CD4-positive, alpha-beta T cell treated with Interferon gamma for 1 hour (primary cell): ENCODE measurements around the gene DUSP1.

ENCODE experiments used
- DNase-seq: peaks from one replicate; pipeline ENCODE4 v3.0.0-alpha.2; 2020

Gene DUSP1

DNA sequence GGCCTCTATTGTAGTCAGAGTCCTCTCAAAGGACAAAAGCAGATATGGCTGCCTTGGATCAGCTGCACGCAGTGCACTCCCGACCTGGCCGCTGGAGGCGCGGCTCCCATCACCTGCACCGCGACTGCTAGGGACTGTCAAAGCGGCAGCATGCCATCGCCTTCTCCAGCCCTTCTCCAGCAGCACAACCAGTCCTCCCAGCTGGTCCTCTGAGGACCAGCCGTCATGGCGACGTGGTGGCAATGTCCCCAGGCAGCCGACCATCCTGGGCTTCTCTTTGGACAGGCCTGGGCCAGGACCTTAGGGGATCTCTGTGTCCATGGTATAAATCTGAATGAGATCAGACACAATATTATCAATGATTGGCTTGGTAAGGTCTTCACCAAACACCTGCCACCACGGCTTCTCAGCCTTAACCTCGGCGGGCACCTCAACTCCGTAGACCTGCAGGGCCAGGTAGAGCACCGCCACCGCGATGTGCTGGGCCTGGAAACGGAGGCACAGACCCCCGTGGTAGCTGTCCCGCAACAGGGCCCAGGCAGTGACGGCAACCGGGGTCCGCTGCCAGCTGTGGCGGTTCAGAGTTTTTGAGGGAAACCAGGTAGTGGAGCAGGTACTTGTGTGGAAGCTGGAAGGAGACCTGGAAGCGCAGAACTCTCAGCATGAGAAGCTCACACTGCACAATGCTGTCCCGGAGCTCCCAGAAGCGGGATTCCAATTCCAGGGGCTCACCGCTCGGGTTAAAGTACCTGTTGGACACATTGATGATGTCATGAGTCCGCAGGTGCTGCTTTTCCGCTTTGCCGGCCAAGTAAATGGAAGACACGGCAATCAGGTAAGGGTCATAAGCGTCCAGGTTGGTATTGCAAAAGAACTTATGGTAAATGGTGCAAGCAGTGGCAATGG lies 8.5 kb downstream of the DUSP1 start:
- DNase-seq: no peak

GRCh38 chr5:172760959-172761358 lies 10.0 kb downstream of the DUSP1 start:
- DNase-seq: no peak

DNA sequence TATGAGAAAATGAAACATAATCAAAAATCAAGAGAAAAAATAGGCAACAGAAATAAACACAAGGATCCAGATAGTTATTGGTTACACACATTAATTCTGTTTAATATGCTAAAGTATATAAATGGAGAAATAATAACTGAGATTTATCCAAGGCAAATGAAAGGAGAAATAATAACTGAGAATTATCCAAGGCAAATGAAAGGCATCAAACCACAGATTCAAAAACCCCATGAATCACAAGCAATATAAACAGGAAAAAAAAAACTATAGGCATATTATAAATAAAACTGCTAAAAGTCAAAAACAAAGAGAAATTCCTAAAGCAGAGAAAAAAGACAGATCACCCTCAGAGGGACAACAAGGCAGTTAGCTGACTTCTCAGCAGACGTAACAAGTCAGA lies 10.9 kb downstream of the DUSP1 start:
- no peak for DNase-seq

GRCh38 chr5:172758834-172759149 lies 12.2 kb downstream of the DUSP1 start:
- no peak for DNase-seq

GRCh38 chr5:172758077-172758833 lies 12.7 kb downstream of the DUSP1 start:
- no peak for DNase-seq

- no peak for DNase-seq
Observed at GRCh38 chr5:172757394-172758010, 13.5 kb downstream of the DUSP1 start.

GRCh38 chr5:172756764-172757393 lies 14.1 kb downstream of the DUSP1 start:
- no peak for DNase-seq

- no peak for DNase-seq
Observed at GRCh38 chr5:172754596-172755356, 16.2 kb downstream of the DUSP1 start.

DNA sequence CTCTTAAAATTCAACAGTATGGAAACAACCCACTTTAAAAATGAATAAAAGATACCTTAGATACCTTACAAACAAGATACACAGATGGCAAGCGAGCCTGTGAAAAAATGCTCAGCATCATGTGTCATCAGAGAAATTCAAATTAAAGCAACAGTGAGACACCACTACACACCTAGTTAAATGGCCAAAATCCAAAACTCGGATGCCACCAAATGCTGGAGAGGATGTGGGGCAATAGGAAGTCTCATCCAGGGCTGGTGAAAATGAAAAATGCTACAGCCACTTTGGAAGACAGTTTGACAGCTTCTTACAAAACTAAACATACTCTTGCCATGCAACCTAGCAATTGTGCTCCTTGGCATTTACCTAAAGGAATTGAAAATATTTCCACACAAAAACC lies 17.9 kb downstream of the DUSP1 start:
- no peak for DNase-seq

- DNase-seq: no peak
Observed at GRCh38 chr5:172751761-172752510, 19.1 kb downstream of the DUSP1 start.

GRCh38 chr5:172749881-172750633 lies 20.9 kb downstream of the DUSP1 start:
- no peak for DNase-seq

GRCh38 chr5:172749076-172749475 lies 21.9 kb downstream of the DUSP1 start:
- no peak for DNase-seq

GRCh38 chr5:172748341-172748843 lies 22.6 kb downstream of the DUSP1 start:
- no peak for DNase-seq

- no peak for DNase-seq
Observed at GRCh38 chr5:172747471-172747870, 23.5 kb downstream of the DUSP1 start.

GRCh38 chr5:172746725-172747124 lies 24.3 kb downstream of the DUSP1 start:
- no peak for DNase-seq

GRCh38 chr5:172745838-172746237 lies 25.2 kb downstream of the DUSP1 start:
- DNase-seq: no peak

DNA sequence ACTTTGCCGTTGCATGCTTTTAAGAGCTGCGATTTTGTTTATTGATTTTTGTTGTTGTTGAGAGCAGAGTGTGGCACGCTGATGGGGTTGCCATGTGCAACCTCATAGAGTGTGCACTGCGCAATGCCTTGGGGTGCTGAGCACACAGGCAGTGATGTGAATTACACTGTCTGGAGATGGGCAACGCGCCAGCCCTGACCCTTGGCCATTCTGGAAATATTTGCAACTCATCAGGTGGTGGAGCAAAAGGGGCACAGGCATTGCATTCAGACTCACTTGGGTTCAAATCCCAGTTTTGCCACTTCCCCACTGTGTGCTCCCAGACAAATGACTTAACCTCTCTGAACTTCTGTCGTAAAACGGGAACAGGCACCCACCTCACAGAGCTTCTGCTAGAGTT lies 25.6 kb downstream of the DUSP1 start:
- no peak for DNase-seq

- DNase-seq: no peak
Observed at GRCh38 chr5:172744123-172745104, 26.6 kb downstream of the DUSP1 start.
